Measurements from ENCODE around the gene GOLGA3.

- TF ChIP-seq CTCF (IDR thresholded peaks at IDR 0.05) (no peak), POLR2A (IDR thresholded peaks at IDR 0.05) (no peak), EP300 (IDR thresholded peaks at IDR 0.05) (no peak)
Measured at GRCh38 chr12:132766380-132767085, 62.1 kb downstream of the GOLGA3 start.
